OCI-LY1 (cell line): ENCODE results near the gene TRPM3.

Experiments used
- EZH2 ChIP-seq: fragments of 200-600 bp; sonication (generic), shearing (Covaris generic); IDR thresholded peaks from 2 replicates; pipeline ENCODE4 v1.8.0; 2017; ENCODE audit warnings: borderline replicate concordance, mixed run types, mild to moderate bottlenecking, antibody characterized with exemption, low read length, moderate library complexity, mixed read lengths
- TF ChIP-seq, protein P1 (sequence below): fragments of 200-600 bp; sonication (generic), shearing (Covaris generic); IDR thresholded peaks from 2 replicates; pipeline ENCODE4 v1.5.1; 2017; ENCODE audit warnings: mild to moderate bottlenecking, antibody characterized with exemption, low read length, moderate library complexity, mixed read lengths

DNA sequence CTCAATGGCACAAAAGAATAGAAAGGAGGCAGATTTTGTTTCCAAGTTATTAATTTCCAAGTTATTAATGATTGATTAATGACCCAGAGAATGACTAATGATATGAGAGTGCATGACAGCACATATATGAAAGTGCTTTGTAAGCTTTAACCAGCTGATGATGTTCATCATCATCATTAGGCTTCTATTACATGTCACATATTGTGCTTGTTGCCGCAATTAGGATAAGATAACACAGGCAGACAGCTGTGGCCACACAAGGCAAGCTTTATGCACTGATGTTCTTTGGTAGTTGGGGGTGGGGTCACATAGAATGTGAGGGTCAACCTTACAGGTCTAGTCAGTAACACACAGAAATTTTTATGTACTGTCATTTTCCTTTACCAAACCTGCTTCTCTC lies 219.7 kb downstream of the TRPM3 start:
- TF ChIP-seq, protein P1, sequence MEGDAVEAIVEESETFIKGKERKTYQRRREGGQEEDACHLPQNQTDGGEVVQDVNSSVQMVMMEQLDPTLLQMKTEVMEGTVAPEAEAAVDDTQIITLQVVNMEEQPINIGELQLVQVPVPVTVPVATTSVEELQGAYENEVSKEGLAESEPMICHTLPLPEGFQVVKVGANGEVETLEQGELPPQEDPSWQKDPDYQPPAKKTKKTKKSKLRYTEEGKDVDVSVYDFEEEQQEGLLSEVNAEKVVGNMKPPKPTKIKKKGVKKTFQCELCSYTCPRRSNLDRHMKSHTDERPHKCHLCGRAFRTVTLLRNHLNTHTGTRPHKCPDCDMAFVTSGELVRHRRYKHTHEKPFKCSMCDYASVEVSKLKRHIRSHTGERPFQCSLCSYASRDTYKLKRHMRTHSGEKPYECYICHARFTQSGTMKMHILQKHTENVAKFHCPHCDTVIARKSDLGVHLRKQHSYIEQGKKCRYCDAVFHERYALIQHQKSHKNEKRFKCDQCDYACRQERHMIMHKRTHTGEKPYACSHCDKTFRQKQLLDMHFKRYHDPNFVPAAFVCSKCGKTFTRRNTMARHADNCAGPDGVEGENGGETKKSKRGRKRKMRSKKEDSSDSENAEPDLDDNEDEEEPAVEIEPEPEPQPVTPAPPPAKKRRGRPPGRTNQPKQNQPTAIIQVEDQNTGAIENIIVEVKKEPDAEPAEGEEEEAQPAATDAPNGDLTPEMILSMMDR, result no peak
- TF ChIP-seq EZH2, result no peak
